ENCODE data around the gene FNDC3A. TPM values are rescaled to one million over a fixed set of nuclear protein-coding genes. Genes with fewer than 3 reads are reported as not detected.
"Not testable (repeated sequence)": the region's sequence is repeated elsewhere in the genome, so short reads cannot be mapped to it uniquely, and the experiment has no call there.

The FNDC3A gene
- total RNA-seq, 1 donor from 2014 or later, result 84.8 TPM

DNA sequence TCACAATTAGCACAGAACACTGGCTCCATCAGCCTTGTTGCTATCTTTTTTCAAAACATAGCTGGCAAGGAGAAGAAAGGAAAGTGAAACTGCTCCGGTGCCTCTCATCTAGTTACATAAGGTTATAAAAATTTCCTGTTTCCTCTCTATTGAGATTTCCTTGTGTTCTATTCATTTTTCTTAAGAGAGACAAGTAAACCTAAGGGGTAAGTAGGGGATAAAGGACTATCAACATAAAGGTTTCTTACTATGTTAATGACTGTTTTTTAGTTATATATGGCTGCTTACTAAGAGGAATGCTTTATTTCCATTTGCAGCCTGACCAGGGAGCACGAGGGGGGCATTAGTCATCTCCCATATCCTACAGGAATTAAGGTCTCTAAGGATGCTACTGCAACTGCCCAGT, 171.2 kb downstream of the FNDC3A start:
- DNase-seq, result no peak

DNA sequence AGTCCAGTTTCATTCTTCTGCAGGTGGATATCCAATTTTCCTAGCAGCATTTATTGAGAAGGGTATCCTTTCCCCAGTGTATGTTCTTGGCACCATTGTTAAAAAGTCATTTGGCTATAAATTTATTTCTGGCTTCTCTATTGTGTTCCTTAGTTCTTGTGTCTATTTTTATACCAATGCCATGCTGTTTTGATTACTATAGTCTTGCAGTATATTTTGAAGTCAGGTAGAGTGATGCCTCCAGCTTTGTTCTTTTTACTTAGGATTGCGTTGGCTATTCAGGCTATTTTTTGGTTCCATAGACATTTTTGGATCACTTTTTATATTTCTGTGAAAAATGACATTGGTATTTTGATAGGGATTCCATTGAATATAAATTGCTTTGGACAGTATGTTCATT, 172.7 kb downstream of the FNDC3A start:
- DNase-seq, result no peak

DNA sequence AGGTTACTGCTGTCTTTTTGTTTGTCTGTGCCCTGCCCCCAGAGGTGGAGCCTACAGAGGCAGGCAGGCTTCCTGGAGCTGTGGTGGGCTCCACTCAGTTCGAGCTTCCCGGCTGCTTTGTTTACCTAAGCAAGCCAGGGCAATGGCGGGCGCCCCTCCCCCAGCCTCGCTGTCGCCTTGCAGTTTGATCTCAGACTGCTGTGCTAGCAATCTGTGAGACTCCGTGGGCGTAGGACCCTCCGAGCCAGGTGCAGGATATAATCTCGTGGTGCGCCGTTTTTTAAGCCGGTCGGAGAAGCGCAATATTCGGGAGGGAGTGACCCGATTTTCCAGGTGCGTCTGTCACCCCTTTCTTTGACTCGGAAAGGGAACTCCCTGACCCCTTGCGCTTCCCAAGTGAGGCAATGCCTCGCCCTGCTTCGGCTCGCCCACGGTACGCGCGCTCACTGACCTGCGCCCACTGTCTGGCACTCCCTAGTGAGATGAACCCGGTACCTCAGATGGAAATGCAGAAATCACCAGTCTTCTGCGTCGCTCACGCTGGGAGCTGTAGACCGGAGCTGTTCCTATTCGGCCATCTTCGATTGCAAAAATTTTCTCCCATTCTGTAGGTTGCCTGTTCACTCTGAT, 182.4 kb downstream of the FNDC3A start:
- not testable (repeated sequence) for DNase-seq

DNA sequence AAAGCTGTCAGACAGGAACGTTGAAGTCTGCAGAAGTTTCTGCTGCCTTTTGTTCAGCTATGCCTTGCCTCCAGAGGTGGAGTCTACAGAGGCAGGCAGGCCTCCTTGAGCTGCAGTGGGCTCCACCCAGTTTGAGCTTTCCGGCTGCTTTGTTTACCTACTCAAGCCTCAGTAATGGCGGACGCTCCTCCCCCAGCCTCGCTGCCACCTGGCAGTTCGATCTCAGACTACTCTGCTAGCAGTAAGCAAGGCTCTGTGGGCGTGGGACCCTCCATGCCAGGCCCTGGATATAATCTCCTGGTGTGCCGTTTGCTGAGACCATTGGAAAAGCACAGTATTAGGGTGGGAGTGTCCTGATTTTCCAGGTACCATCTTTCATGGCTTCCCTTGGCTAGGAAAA, 187.4 kb downstream of the FNDC3A start:
- DNase-seq, result not testable (repeated sequence)

DNA sequence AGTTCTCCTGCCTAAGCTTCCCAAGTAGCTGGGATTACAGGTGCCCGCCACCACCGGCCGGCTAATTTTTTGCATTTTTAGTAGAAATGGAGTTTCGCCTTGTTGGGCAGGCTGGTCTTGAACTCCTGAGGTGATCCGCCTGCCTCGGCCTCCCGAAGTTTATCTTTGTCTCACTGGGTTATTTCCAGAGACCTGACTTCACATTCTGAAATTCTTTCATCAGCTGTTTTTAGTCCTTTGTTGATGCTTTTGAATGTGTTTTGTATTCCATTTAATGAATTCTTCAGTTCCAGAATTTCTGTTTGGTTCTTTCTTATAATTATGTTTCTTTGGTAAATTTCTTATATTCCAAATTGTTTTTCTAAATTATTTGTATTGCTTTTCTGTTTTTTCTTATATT, 189.0 kb downstream of the FNDC3A start:
- no peak for DNase-seq

DNA sequence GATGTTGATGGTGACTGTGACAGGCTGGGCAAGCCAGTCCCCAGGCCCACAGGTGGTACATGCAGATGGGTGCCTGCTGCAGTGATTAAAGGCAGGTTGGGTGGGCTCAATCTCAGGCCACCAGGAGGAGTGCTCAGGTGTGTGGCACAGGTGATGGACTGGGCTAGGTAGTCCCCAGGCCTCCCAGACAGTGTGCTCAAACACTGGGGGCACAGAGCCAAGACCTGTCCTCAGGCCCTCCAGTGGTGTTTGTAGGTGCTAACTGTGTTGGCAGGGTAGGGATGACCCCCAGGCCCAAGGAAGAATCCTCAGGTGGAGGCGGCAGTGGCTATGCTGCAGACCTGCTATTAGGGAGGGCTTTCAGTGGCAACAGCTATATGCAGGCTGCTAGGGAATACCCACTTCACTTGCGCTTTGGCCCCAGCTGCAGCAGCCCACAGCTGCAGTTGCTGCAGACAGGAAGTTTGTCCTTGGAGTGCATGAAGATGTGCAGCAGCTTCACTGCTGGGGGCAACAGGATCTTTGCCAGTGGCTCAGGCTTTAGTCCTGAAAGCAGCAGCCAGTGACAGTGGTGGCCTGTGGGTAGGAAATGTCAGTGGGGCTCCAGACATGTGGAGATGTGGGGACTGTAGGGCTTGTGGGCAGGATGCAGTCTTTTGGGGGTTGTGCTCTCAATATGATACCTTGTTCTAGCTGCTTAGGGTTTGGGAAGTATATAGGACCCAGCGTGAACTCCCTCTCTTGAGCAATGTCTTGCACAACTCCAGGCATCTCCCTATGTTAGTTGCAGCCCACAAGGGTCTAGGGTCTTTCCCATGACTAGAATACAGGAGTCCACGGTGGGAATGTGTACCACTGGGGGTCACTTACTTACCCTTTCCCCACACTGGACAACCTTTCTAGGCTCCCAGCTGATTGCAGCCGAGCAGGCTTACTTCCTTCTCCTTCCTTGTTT, 190.4 kb downstream of the FNDC3A start:
- no peak for DNase-seq

DNA sequence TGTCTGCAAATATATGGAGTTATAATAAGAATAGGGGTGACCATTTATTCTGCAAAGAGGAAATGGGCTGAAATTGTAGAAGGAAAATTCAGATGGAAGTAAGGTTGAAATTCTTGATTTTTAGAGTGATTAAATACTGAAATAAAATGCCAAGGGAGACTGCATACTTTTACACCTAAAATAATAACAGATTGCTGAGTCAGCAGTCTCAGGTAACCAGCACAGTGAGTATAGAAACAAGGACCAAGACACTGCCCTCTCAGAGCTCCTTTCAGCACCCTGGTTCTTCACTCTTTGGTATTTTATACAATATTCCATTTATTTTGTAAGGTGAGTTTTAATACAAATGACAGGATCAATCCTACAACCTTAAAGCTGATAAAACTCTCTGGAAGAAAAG, 195.6 kb downstream of the FNDC3A start:
- no peak for DNase-seq

DNA sequence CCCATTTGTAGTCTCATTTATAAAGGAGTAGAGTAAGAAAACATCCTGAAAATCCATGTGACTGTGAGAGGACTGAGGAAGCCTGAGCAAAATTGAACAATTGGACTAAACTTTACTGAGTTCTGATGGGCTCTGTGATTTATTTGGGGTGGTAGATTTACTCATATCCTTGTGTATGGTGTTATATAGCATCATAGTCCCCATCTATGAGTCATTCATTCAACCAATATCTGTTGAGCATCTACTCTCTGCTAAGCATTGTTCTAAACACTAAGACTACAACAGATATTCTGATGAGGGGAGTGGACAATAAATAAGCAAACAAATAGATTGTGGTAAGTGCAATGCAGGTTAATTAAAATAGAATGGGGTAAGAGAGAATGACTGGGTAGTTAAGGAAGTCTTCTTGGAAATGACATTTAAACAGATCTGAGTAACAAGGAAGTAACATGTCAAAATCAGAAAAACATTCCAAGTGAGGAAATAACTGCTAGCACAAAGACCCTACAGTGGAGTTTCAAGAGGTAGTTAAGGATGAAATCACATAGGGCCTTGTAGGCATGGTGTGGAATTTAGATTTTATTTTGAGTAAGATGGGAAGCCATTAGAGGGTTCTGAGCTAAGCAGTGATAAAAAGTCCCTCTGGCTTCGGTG, 208.1 kb downstream of the FNDC3A start:
- DNase-seq, result no peak

DNA sequence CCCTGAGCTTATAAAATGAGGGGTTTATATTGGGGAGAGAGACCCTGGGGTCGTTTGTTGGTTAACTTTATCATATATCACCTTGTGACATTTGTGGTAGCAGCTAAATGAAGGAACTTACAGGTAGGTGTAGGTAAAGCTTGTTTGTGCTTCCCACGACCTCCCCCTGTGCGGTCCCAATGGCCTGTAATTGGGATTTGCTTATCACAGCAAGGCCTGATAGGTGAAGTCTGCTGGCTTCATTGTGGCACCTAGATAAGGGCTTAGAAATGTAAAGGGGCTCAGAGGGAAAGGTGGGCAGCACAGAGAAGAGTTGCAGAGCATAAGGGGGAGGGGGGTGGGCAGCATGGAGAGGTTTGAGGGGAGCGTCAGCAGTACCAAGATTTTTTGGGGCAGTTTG, 208.9 kb downstream of the FNDC3A start:
- DNase-seq, result no peak

DNA sequence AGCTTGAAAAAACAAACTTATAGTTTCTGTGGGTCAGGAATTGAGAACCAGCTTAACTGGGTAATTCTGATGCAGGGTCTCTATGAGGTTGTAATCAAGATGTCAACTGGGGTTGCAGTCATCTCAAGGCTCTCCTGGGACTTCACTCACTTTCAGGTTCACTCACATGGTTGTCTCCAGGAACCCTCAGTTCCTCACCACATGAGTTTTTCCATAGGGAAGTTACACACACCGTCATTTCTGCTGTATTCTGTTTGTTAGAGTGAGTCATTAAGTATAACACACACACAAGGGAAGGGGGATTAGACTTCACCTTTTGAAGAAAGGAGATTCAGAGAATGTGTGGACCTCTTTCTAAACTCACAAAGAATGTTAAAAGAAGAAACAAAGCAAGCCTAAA, 209.6 kb downstream of the FNDC3A start:
- no peak for DNase-seq

DNA sequence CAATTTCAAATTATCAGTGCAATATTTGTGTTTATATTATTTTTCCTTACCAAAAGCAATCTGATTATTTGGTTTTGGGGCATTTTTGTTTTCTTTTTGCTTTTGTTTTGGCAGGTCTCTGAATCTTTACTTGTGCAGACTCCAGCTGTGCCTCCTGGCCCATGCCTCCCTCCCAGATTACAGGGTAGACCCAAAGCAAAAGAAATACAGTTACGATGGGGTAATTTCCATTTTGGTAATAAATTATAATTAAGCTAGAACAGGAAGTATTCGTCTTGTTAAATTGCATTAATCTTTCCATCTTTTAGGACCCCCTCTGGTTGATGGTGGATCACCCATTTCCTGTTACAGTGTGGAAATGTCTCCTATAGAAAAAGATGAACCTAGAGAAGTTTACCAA, 215.2 kb downstream of the FNDC3A start:
- no peak for DNase-seq

DNA sequence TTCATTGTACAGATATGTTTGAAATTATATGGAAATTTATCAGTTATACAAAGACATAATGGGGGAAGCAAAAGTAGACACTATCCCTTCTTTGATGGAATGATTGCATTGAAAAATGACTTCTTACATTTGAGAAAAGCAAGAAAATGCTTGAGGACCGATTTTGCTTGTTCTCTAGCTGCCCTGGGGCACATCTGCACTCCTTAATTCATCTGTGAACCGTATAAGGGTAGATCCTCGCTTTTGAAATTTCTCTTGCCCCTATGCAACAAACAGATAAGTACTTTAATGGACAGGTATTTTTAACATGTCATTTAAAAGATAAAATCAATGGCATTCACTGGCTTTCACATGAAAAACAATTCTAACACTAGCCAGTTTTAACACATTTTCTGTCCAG, 230.9 kb downstream of the FNDC3A start:
- DNase-seq, result no peak

DNA sequence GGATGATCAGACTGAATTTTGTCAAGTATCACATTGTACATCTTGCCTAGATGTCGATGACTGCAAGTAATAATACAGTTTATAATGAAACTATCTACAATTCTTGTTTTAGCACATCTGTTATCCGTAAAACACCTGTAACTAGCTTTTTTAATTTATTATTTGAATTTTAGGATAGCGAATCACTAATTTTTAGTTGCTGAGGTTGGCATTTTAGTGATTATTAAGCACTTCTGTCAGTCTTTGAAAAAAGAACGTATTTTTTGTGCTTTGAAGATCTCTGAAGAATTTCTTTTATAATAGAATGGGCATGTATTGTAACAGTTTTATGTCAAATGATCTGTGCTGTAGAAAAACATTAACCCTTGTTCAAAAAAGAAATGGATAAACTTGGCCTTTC, 232.9 kb downstream of the FNDC3A start:
- no peak for DNase-seq

DNA sequence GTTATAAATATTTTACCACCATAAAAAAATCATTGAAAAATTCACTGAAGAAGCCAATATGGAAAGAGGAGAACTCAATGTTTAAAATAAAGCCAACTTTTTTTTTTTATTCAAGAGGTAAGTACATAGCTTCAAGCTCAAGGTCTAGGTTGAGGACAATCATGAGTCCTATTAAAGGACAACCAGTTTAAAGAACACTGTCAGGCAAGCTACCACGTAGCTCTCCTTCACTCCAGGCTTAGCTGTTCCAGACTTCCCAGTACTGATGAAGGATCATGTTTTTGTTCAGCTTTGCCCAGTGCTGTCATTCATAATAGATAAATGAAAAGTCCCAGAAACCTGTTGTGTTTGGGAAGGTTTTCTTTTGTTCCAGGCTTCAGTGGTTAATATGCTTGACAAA, 234.4 kb downstream of the FNDC3A start:
- no peak for DNase-seq

DNA sequence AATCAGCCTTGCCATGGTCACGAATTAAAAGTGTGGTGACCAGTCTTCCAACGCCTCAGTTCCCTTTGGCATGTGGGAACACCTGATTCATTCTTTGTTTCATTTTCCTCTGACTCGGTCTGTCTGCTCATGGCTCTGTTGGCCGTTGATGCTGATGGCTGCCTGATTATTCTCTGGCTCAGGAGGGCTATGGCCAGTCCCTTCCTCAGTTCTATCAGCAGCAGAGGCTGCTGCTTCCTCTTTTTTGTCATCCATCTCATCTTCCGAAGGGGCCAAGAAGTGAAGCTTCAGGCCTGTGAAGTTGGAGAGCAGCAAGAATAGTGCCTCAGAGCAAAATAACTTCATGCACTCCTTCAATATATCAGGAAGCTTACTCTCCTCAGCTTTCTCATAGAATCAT, 235.0 kb downstream of the FNDC3A start:
- no peak for DNase-seq

DNA sequence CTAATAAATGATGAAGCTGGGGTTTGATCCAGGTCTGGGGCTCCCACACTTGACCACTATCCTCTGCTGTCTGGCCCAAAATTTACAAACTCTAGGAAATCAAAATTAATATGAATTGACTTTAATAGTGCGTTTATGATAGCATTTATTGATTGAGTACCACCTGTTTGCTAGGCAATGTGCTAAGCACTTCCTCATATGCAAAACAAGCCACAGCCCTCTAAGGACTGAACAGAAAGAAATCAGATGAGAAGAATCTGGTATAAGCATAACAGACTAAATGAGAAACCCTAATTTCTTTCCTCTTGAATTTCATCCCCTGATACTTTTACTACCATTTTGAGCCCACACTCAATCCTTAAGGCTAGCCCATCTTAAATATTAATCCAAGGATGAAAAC, 237.8 kb downstream of the FNDC3A start:
- no peak for DNase-seq

DNA sequence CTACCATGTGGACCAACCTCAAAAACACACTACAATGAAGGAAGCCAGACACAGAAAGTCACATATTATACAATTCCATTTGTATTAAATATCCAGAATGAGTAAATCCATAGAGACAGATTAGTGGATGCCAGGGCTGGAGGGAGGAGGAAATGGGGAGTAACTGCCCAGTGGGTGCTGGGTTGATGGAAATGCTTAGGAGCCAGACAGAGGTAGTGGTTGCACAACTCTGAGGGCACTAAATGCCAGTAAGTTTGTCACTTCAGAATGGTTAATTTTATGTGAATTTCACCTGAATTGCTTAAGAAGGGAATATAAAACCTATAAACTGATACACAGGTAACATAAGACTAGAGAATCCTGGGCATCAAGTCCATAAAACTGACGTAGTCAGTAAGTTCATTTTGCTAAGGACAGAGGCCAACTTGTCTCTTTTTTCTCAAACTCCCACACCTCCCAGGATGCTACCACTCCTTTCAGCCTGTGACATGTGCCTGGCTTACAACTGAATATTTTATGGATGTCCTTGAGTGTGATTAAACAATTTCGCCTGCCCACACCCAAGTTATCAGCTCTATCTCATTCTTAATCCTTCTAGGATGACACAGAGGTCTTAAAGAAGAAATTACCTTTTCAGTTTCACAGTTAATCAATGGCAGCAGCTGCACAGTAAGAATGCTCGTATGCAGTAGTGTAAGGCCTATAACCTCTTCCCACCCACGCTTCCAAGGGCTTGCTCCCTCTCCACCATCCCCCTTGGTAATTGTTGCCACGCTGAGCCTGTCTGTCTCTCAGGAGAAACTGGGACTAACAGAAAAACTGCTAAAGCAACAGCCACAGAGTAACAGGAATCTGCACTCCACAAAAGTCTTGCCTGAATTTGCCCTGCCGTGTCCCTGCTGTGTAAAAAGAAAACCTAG, 238.5 kb downstream of the FNDC3A start:
- no peak for DNase-seq

DNA sequence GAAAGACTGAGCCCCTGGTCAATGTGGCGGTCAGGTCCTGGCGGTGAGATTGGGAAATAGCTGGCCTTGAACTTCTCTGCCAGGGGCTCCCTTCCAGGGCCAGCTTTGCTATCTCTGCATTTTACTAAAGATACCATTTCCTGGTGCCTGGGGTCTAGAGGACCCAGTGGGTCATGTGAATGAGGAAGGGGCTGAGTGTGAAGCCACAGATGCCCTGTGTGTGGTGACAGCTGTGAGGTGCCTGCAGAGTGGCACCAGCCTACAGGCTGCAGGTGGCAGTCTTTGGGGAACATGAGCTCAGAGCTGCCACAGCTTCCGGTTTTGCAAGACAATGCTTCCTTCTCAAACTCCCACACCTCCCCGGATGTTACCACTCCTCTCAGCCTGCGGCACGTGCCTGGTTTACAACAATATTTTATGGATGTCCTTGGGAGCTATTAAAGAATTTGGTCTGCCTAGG, 239.2 kb downstream of the FNDC3A start:
- no peak for DNase-seq

DNA sequence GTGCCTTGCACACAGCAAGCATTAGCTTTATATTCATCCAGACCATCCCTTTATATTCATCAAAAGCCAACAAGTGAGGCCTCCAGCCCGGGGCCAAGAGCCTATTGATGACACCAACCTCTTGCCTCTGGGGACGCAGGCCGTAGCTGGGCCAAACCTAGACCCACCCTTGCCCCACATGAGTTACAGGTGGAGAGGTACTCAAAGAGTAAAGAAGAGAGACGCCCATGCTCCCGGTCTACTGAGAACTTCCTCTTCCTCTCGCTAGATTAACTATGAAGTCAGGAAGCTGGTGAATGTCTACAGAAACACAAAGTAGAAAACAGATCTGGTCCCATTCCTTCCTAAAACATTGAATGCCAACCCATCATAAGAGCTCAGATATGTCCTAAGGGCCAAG, 240.6 kb downstream of the FNDC3A start:
- DNase-seq, result no peak

DNA sequence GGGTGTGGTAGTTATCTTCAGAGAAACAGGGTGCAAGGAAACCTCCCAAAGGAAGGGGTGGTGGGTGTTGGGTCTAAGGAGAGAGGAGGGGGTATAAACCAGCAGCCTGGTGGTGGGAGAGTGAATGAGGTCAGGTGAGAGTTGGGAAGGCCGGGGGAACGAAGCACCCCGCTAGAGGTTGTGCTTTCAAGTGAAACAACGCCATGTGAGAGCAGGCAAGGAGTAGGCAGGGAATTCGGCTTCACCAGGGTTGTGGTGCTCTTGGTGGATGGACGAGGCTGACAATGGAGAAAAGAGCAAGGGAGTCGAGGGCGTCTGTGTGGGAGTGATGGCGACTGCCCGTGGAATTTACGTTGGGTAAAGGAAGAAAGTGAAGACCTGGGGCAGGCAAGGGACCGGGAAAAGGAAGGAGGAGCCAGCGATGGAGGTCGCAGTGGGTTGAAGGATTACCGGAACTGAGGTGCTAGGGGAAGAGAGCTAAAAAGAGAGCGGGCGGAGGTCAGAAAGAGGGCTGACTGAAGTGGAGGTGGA, 242.3 kb downstream of the FNDC3A start:
- no peak for DNase-seq

DNA sequence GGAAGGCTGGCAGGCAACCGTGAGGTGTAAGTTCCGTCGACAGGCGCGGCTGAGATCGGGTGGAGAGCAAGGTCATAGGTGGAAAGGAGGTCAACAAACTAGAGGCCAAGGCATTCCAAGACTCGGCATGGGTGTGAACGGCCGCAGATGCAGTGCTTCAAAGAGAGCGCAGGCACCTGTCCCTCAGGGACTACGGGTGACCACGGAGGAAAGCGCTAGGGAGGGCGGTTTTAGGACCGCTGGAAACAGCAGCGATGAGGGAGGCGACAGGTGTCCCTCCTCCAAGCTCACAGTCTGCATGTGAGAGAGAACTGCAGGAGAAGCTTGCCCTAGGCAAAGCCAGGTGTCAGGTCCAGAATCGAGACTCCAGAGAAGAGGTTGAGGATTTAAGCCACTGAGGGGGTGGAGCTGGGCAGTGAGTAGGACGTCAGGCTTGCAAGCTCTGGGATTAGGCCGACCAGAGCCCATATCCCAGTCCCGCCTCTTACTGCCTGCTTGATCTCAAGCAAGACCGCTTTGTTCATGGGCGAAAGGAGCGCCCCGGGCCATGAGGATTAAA, 242.9 kb downstream of the FNDC3A start:
- DNase-seq, result no peak

DNA sequence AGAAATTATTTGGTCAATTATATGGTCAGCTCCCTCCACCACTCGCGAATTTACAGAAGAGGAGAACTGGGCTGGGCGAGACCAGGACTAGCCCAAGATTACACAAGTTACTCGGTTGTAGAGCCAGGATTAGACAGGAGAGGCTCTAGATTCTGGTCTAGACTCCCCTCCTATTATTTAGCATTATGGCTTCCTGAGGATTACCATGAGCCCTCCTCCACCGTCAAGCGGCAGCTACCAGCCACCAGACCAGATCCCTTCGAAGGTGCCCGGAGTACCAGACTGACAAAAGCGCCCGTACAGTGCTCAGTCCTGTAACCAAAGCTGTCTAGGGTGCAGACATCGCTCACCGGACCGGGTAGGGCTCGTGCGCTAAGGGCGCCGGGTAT, 243.9 kb downstream of the FNDC3A start:
- DNase-seq, result no peak
